ENCODE results near the gene ZBTB7C. TPM values are rescaled to one million over a fixed set of nuclear protein-coding genes. Genes with fewer than 3 reads are reported as not detected.

ZBTB7C gene
- 15.1 TPM for total RNA-seq

DNA sequence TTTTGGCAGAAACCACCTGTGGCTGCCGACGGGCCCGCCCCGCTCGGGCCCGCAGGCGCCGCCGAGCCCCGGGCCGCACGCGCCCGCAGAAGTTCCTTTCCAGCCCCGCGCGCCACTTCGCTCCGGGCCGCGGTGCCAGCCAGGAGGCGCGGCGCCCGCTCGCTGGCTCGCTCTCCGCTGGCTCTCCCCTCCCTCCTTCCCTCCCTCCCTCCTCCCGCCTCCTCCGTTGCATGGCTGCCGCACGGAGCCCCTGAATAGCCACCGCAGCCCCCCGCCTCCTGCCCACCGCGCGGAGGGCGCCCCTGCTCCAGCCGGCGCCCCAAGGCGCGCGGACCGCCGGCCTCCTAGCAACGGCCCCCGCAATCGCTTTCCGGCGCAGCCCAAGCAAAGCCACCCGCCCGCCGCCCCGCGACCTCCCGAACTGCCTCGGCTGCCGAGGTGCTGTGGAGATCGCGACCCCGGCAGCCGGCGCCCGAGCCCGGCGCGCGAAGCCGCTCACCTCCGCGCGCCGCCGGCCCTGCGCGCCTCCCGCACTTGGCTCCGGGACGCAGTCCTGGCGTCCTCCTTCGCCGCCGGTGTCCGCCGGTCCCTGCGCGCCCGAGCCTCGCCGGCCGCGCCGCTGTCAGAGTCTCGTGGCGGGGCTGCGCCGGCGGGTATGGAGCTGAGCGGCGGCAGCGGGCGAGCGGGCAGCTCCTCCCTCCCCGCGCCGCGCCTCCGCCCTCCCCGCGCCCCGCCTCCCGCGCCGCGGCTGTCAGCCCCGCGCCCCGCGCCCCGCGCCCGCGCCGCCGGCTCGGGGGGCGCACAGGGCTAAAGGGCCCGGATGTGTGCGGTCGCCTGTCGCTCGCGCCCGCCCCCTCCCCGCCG lies at the start of gene ZBTB7C:
ZBTB7C (minus strand) TSS at position 657 of the 864 bp plus-strand sequence.

Other genes with a start within 250 kb of the ZBTB7C start
- gene CTIF, start 129.6 kb upstream of the ZBTB7C start, total RNA-seq: 44.0 TPM

All from camera-type eye (tissue), 1 donor.